Medulla oblongata (tissue), 1 donor: ENCODE data around the gene KLHL8.
"Not testable (repeated sequence)": the region's sequence is repeated elsewhere in the genome, so short reads cannot be mapped to it uniquely, and the experiment has no call there.

Experiments
- DNase-seq: peaks from one replicate; pipeline ENCODE4 v3.0.0-alpha.2; 2015; ENCODE audit errors: extremely low spot score

The KLHL8 gene

GRCh38 chr4:87179751-87180150 is 40.7 kb downstream of the KLHL8 start:
- DNase-seq: no peak

DNA sequence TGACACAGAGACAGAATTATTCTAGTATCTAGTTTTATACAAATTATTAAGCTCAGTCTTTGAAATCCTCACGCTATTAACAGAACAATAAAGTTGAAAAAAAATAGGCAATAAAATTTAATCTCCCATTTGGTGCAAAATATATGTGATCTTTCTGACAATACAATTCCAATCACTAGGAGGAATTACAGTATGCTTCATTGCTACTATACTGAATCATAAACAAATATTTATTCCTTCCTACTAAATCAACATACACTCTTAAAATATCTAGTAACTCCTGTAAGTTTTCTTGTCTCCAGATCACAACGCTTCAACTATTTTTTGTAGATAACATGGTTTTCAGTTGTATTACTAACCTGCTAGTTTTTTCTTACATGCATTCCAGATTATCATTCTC is 45.7 kb downstream of the KLHL8 start:
- DNase-seq: no peak

GRCh38 chr4:87171944-87172343 is 48.5 kb downstream of the KLHL8 start:
- DNase-seq: no peak

- DNase-seq: no peak
Measured at GRCh38 chr4:87166296-87166854, 54.0 kb downstream of the KLHL8 start.

GRCh38 chr4:87165892-87166291 is 54.5 kb downstream of the KLHL8 start:
- no peak for DNase-seq

- no peak for DNase-seq
Measured at GRCh38 chr4:87153078-87153870, 67.1 kb downstream of the KLHL8 start.

- no peak for DNase-seq
Measured at GRCh38 chr4:87152310-87153041, 67.9 kb downstream of the KLHL8 start.

GRCh38 chr4:87151730-87152129 is 68.7 kb downstream of the KLHL8 start:
- no peak for DNase-seq

- peak; percentile 93 for DNase-seq
Measured at GRCh38 chr4:87150498-87151261, 69.7 kb downstream of the KLHL8 start.

- DNase-seq: no peak
Measured at GRCh38 chr4:87147116-87147515, 73.3 kb downstream of the KLHL8 start.

- DNase-seq: not testable (repeated sequence)
Measured at GRCh38 chr4:87145934-87146333, 74.5 kb downstream of the KLHL8 start.

DNA sequence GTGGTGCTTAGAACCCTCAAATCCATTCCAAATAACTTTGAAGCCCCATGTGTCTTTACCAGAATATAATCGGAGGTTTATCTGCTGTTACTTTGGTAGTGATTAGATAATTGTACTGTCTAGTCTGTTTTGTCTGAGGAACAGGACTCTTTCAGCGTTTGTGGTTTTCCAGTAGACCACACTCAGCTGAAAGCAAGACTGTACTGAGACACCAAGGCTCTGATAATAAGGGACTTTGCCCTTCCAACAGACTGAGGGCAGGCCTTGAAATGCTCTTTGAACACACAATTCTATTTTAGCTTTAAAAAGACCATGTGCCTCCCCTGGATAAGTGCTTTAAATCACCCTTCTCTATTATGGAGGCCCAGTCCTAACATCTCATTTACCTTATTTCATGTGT is 76.1 kb downstream of the KLHL8 start:
- no peak for DNase-seq

DNA sequence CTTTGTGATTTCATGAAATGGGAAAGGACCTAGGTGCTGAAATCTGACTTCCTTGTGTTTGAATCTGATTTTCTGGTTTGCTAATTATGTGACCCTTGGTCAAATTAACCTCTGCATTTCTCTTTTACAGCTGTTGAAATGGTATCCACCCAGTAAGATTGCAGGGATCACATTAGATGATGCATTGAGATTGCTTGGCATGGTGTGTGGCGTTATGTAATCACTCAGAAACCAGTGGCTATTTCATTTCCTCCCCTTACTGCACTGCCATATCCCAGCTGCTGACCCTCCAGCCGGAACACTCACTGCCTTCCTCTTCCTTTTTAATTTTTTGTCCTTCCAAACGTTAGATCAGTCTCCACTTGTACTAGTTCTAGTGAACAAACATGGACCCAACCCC is 79.0 kb downstream of the KLHL8 start:
- DNase-seq: no peak

- no peak for DNase-seq
Measured at GRCh38 chr4:87134122-87134521, 86.3 kb downstream of the KLHL8 start.

GRCh38 chr4:87133183-87133582 is 87.2 kb downstream of the KLHL8 start:
- no peak for DNase-seq

DNA sequence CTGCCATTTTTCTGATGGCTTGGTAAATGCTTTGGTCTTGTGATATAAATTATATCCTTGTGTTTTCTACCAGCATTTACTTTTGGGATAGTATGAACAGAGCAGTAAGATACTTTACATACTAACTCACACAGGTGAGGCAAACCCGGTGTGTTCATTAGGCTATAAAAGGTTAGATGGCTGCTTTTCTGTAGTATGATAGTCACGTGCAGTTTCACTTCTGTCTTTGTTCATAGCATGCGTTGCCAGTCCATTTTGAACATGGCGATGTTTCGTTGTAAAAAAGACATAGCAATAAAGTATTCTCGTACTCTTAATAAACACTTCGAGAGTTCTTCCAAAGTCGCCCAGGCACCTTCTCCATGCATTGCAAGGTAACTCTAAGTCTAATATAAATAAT is 88.4 kb downstream of the KLHL8 start:
- no peak for DNase-seq

DNA sequence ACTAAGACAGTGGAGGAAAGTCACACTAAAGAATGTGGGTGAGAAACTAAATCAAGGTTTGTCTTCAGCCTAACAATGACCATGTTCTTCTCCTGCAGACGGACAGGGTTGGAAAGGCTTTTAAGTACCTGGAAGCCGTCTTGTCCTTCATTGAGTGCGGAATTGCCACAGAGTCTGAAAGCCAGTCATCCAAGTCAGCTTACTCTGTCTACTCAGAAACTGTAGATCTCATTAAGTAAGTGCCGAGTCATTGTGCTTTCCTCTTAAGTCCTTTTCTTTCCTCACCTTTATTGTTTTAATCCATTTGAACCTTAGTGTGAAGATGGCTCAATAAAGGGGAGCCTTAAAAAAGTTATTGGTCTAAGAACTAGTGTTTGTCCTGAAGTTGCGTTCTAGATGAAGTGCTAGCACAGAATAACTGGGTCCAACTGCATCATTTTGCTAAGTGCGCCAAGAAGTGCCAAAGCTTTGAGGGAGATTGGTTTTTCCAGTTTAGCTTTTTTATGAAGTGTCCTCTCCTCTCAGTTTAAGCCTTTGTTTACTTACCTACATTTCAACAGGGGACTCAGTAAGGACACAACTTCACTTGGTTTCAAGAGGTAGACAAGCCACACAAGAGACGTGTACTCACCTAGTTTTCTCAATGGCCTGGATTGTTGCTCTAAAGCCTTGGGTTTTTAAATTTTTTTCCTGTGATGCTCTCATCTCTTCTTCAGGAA is 89.3 kb downstream of the KLHL8 start:
- DNase-seq: no peak

DNA sequence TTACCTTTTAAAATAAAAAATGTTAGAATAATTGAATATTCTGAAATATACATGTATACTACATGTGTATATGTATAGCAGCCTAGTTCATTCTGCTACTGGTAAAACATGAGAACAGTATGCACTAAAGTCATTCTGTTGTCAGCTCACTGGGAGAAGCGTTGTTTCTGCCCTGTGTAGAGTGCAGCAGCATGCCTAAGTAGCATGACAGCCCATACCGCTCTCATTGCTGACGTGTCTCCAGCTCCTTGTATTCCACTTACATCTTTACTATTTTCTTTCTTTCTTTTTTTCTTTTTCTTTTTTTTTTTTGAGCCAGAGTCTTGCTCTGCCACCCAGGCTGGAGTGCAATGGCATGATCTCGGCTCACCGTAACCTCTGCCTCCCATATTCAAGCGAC is 90.7 kb downstream of the KLHL8 start:
- DNase-seq: no peak

- DNase-seq: no peak
Measured at GRCh38 chr4:87128006-87128705, 92.3 kb downstream of the KLHL8 start.

GRCh38 chr4:87126056-87126455 is 94.4 kb downstream of the KLHL8 start:
- DNase-seq: no peak

DNA sequence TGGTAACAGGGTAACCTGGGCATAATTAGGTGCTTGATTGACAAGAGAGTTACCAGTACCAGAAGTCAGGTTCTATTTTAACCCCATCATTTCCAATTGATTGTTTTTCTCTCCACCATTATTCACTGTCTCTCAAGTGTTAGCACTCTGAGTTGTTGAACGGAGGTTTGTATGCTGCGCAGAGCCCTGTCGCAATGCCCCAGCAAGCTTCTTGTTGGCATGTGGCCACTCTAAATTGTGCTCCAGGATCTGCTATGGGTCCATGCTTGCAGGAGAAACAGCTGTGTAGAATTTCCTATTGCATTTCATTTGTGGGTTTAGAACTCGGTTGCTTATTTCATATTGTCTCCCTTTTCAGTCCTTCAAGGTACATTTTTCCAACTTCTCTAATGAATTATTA is 98.2 kb downstream of the KLHL8 start:
- no peak for DNase-seq
